Measurements from ENCODE around the gene COL4A6. TPM values are rescaled to one million over a fixed set of nuclear protein-coding genes. Genes with fewer than 3 reads are reported as not detected.
A peak's percentile ranks its signal among the peaks of the same experiment; 100 is the strongest.

Gene COL4A6
- total and polyA plus RNA-seq, 8 donors, result 0.58 to 30.8 (median 9.0) TPM

DNA sequence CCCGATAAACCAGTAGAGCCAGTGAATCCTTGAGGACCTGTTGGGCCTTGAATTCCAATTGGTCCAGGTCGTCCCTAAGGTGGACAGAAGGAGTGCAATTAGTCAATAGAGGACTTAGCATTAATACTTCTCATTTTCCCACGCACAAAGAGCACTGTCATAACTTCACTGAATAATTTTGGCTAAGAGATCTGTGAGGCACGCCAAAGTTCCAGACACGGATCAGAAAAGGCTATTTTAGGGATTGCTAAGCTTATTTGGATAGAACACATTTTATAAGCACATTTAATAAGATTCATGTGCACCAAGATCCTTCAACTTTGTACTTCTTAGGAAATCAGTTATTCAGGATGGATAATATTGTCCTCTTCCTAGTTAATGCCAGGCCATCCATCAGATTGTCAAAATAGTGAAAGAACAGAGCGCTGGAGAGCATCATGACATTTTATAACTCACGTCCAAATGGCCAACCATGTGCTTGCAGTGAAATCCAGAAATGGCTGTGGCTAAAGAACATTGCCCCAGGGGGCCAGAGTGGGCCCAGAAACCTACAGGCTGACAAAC, 216.8 kb downstream of the COL4A6 start:
- WGBS, 5 donors, result 57 to 77% (median 65%) methylated on average over 7 of the region's 7 CpGs
- Histone ChIP-seq H3K4me1 (peaks cover 0 to 46% (median 19%) of the 10 kb centered on the region in 4 donors), H3K27me3 (peaks cover 0 to 9% (median 0%) of the 10 kb centered on the region in 3 donors), H3K36me3 (no peaks in the 10 kb centered on the region), H3K27ac (peak overlapping the region in 1 of 5 donors; percentile 8), H3K4me3 (no peak overlapping the region), H3K9me3 (no peaks in the 10 kb centered on the region)
- intact Hi-C loops (cut with DNase I; ENCODE audit: low total_unique reads), result no loop called here
- DNase-seq, result peak in 1 of 2 donors; percentile 33
- no peak for TF ChIP-seq EP300 (IDR thresholded peaks at IDR 0.05)
- TF ChIP-seq POLR2A (IDR thresholded peaks at IDR 0.05), result no peak
- TF ChIP-seq, protein P1, sequence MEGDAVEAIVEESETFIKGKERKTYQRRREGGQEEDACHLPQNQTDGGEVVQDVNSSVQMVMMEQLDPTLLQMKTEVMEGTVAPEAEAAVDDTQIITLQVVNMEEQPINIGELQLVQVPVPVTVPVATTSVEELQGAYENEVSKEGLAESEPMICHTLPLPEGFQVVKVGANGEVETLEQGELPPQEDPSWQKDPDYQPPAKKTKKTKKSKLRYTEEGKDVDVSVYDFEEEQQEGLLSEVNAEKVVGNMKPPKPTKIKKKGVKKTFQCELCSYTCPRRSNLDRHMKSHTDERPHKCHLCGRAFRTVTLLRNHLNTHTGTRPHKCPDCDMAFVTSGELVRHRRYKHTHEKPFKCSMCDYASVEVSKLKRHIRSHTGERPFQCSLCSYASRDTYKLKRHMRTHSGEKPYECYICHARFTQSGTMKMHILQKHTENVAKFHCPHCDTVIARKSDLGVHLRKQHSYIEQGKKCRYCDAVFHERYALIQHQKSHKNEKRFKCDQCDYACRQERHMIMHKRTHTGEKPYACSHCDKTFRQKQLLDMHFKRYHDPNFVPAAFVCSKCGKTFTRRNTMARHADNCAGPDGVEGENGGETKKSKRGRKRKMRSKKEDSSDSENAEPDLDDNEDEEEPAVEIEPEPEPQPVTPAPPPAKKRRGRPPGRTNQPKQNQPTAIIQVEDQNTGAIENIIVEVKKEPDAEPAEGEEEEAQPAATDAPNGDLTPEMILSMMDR (IDR thresholded peaks at IDR 0.05), result no peak
- no peak for TF ChIP-seq POLR2AphosphoS5 (IDR thresholded peaks at IDR 0.05)

- TF ChIP-seq EP300 (IDR thresholded peaks at IDR 0.05), result no peak
- TF ChIP-seq POLR2A (IDR thresholded peaks at IDR 0.05), result no peak
- TF ChIP-seq, protein P1 (IDR thresholded peaks at IDR 0.05), result no peak
- TF ChIP-seq POLR2AphosphoS5 (IDR thresholded peaks at IDR 0.05), result no peak
- peaks cover 0 to 9% (median 0%) of the 10 kb centered on the region in 3 donors for H3K27me3 ChIP-seq
- 42 to 52% (median 48%) methylated on average over 5 of the region's 5 CpGs for WGBS, 5 donors
- H3K4me1 ChIP-seq, result peaks cover 0 to 46% (median 17%) of the 10 kb centered on the region in 4 donors
- H3K9me3 ChIP-seq, result no peaks in the 10 kb centered on the region
- intact Hi-C loops (cut with DNase I; ENCODE audit: low total_unique reads), result no loop called here
- no peak for DNase-seq
- H3K36me3 ChIP-seq, result no peaks in the 10 kb centered on the region
- H3K27ac ChIP-seq, result peak overlapping the region in 1 of 5 donors; percentile 51
- no peak overlapping the region for H3K4me3 ChIP-seq
Observed at GRCh38 chrX:108219949-108220601, 218.1 kb downstream of the COL4A6 start.

- TF ChIP-seq, protein P1 (IDR thresholded peaks at IDR 0.05), result no peak
- TF ChIP-seq EP300 (IDR thresholded peaks at IDR 0.05) (no peak), POLR2AphosphoS5 (IDR thresholded peaks at IDR 0.05) (no peak), POLR2A (IDR thresholded peaks at IDR 0.05) (no peak)
- H3K4me1 ChIP-seq, result peaks cover 0 to 24% (median 5%) of the 10 kb centered on the region in 4 donors
- no peaks in the 10 kb centered on the region for H3K9me3 ChIP-seq
- intact Hi-C loops (cut with DNase I; ENCODE audit: low total_unique reads), result no loop called here
- peak in 1 of 2 donors; percentile 35 for DNase-seq
- 48 to 65% (median 50%) methylated on average over 1 to 3 of the region's 3 CpGs for WGBS, 5 donors
- H3K36me3 ChIP-seq, result no peaks in the 10 kb centered on the region
- peak overlapping the region in 3 of 5 donors; percentile 27 to 59 (median 37) for H3K27ac ChIP-seq
- H3K27me3 ChIP-seq, result no peaks in the 10 kb centered on the region
- no peak overlapping the region for H3K4me3 ChIP-seq
Observed at GRCh38 chrX:108217876-108218275, 220.3 kb downstream of the COL4A6 start.

DNA sequence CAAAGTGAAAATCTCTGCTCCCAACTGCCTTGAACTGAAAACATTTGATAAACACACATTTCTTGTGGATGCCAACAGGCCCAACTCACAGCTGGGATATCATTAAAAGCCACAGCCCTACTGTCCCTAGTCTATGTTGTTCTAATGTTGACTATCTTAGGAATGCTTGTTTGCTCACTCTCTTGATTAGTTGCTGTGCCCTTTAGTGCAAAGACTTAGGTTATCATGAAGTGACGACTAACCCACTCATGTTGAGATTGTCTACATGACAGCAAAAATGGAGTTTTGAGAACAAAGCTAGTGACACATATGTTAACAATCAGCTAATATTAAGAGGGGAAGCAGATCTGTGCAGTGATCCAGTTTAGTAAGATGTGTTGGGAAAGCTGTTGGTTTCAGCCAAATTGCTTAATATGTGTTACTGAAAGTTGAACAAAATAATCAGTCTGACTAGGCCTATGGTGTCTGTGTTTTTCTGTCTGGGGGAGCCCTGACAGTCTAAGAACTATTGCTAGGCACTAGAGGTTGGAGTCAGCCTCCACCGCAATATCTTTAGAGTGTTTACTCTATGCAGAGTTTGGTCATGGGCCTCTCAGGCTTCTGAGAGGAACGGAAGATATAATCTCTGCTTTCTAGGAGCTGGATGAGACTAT, 221.2 kb downstream of the COL4A6 start:
- no peak overlapping the region for H3K4me3 ChIP-seq
- 32 to 58% (median 41%) methylated on average over 3 of the region's 3 CpGs for WGBS, 5 donors
- H3K4me1 ChIP-seq, result peaks cover 0 to 24% (median 5%) of the 10 kb centered on the region in 4 donors
- no peaks in the 10 kb centered on the region for H3K27me3 ChIP-seq
- no peaks in the 10 kb centered on the region for H3K9me3 ChIP-seq
- DNase-seq, result no peak
- H3K27ac ChIP-seq, result peak overlapping the region in 3 of 5 donors; percentile 27 to 59 (median 37)
- intact Hi-C loops (cut with DNase I; ENCODE audit: low total_unique reads), result no loop called here
- TF ChIP-seq POLR2A (IDR thresholded peaks at IDR 0.05), result no peak
- TF ChIP-seq EP300 (IDR thresholded peaks at IDR 0.05), result no peak
- TF ChIP-seq, protein P1 (IDR thresholded peaks at IDR 0.05), result no peak
- TF ChIP-seq POLR2AphosphoS5 (IDR thresholded peaks at IDR 0.05), result peak in 1 of 3 donors; percentile 44
- H3K36me3 ChIP-seq, result no peaks in the 10 kb centered on the region
